Liver (tissue), 3 donors: ENCODE results near the gene VAPB.
"Not testable (repeated sequence)": the region's sequence is repeated elsewhere in the genome, so short reads cannot be mapped to it uniquely, and the experiment has no call there.

Experiments
- GABPA ChIP-seq, 2 donors: IDR thresholded peaks in 1 of 2; conservative IDR thresholded peaks in 1 of 2; 2 replicates each; pipeline ENCODE4 v1.6.1; 2016; ENCODE audit warnings: antibody characterized with exemption in 2 of 2, mild to moderate bottlenecking in 1 of 2, moderate library complexity in 1 of 2
- HNF4A ChIP-seq, 2 donors: conservative IDR thresholded peaks; 2 replicates each; pipeline ENCODE4 v1.6.1; 2016; ENCODE audit warnings: antibody characterized with exemption in 2 of 2, mild to moderate bottlenecking in 2 of 2
- JUND ChIP-seq, 2 donors: IDR thresholded peaks; 2 replicates each; pipeline ENCODE4 v1.6.1; 2016; ENCODE audit warnings: antibody characterized with exemption in 2 of 2
- SP1 ChIP-seq: IDR thresholded peaks from 2 replicates; pipeline ENCODE4 v1.6.1; 2018; ENCODE audit warnings: antibody characterized with exemption, mild to moderate bottlenecking
- TAF1 ChIP-seq: conservative IDR thresholded peaks from 2 replicates; pipeline ENCODE4 v1.6.1; 2016; ENCODE audit warnings: antibody characterized with exemption, mild to moderate bottlenecking
- YY1 ChIP-seq: IDR thresholded peaks from 2 replicates; pipeline ENCODE4 v1.6.1; 2016; ENCODE audit warnings: antibody characterized with exemption, mild to moderate bottlenecking
- TF ChIP-seq, protein P1 (sequence below): fragments of 150-350 bp; IDR thresholded peaks from 2 replicates; pipeline ENCODE4 v1.5.1; 2017; ENCODE audit warnings: improper control_type of control experiment, low read depth, low read length; ENCODE audit not compliant: missing input control
- TF ChIP-seq, protein P2 (sequence below): IDR thresholded peaks from 2 replicates; pipeline ENCODE4 v1.6.1; 2016; ENCODE audit warnings: antibody characterized with exemption
- TF ChIP-seq, protein P3 (sequence below): IDR thresholded peaks from 2 replicates; pipeline ENCODE4 v1.6.1; 2016; ENCODE audit warnings: antibody characterized with exemption, mild to moderate bottlenecking
- TF ChIP-seq, protein P4 (sequence below): IDR thresholded peaks from 2 replicates; pipeline ENCODE4 v1.6.1; 2016; ENCODE audit warnings: antibody characterized with exemption
- TF ChIP-seq, protein P5 (sequence below): IDR thresholded peaks from 2 replicates; pipeline ENCODE4 v1.6.1; 2016; ENCODE audit warnings: antibody characterized with exemption
- donor health status: healthy.
- donor health status: healthy.

DNA sequence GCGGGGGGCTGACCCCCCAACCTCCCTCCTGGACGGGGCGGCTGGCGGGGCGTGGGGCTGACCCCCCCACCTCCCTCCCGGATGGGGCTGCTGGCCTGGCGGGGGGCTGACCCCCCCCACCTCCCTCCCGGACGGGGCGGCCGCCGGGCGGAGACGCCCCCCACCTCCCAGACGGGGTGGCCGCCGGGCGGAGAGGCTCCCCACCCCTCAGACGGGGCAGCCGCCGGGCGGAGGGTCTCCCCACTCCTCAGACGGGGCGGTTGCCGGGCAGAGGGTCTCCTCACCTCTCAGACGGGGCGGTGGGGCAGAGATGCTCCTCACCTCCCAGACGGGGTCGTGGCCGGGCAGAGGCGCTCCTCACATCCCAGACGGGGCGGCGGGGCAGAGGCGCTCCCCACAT, 25.2 kb downstream of the VAPB start:
- TF ChIP-seq, protein P1, sequence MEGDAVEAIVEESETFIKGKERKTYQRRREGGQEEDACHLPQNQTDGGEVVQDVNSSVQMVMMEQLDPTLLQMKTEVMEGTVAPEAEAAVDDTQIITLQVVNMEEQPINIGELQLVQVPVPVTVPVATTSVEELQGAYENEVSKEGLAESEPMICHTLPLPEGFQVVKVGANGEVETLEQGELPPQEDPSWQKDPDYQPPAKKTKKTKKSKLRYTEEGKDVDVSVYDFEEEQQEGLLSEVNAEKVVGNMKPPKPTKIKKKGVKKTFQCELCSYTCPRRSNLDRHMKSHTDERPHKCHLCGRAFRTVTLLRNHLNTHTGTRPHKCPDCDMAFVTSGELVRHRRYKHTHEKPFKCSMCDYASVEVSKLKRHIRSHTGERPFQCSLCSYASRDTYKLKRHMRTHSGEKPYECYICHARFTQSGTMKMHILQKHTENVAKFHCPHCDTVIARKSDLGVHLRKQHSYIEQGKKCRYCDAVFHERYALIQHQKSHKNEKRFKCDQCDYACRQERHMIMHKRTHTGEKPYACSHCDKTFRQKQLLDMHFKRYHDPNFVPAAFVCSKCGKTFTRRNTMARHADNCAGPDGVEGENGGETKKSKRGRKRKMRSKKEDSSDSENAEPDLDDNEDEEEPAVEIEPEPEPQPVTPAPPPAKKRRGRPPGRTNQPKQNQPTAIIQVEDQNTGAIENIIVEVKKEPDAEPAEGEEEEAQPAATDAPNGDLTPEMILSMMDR: not testable (repeated sequence)
- TF ChIP-seq, protein P2, sequence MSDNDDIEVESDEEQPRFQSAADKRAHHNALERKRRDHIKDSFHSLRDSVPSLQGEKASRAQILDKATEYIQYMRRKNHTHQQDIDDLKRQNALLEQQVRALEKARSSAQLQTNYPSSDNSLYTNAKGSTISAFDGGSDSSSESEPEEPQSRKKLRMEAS: not testable (repeated sequence)
- TF ChIP-seq, protein P3, sequence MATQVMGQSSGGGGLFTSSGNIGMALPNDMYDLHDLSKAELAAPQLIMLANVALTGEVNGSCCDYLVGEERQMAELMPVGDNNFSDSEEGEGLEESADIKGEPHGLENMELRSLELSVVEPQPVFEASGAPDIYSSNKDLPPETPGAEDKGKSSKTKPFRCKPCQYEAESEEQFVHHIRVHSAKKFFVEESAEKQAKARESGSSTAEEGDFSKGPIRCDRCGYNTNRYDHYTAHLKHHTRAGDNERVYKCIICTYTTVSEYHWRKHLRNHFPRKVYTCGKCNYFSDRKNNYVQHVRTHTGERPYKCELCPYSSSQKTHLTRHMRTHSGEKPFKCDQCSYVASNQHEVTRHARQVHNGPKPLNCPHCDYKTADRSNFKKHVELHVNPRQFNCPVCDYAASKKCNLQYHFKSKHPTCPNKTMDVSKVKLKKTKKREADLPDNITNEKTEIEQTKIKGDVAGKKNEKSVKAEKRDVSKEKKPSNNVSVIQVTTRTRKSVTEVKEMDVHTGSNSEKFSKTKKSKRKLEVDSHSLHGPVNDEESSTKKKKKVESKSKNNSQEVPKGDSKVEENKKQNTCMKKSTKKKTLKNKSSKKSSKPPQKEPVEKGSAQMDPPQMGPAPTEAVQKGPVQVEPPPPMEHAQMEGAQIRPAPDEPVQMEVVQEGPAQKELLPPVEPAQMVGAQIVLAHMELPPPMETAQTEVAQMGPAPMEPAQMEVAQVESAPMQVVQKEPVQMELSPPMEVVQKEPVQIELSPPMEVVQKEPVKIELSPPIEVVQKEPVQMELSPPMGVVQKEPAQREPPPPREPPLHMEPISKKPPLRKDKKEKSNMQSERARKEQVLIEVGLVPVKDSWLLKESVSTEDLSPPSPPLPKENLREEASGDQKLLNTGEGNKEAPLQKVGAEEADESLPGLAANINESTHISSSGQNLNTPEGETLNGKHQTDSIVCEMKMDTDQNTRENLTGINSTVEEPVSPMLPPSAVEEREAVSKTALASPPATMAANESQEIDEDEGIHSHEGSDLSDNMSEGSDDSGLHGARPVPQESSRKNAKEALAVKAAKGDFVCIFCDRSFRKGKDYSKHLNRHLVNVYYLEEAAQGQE: not testable (repeated sequence)
- TF ChIP-seq GABPA (IDR thresholded peaks at IDR 0.05 in 1 of 2, conservative IDR thresholded peaks at IDR 0.05 in 1 of 2); HNF4A (conservative IDR thresholded peaks at IDR 0.05); TAF1; SP1; YY1; JUND (IDR thresholded peaks at IDR 0.05): not testable (repeated sequence)
- TF ChIP-seq, protein P4, sequence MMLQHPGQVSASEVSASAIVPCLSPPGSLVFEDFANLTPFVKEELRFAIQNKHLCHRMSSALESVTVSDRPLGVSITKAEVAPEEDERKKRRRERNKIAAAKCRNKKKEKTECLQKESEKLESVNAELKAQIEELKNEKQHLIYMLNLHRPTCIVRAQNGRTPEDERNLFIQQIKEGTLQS: not testable (repeated sequence)
- TF ChIP-seq, protein P5, sequence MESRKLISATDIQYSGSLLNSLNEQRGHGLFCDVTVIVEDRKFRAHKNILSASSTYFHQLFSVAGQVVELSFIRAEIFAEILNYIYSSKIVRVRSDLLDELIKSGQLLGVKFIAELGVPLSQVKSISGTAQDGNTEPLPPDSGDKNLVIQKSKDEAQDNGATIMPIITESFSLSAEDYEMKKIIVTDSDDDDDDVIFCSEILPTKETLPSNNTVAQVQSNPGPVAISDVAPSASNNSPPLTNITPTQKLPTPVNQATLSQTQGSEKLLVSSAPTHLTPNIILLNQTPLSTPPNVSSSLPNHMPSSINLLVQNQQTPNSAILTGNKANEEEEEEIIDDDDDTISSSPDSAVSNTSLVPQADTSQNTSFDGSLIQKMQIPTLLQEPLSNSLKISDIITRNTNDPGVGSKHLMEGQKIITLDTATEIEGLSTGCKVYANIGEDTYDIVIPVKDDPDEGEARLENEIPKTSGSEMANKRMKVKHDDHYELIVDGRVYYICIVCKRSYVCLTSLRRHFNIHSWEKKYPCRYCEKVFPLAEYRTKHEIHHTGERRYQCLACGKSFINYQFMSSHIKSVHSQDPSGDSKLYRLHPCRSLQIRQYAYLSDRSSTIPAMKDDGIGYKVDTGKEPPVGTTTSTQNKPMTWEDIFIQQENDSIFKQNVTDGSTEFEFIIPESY: not testable (repeated sequence)
